Measurements from ENCODE around the gene ALG10B.
"Not testable (repeated sequence)": the region's sequence is repeated elsewhere in the genome, so short reads cannot be mapped to it uniquely, and the experiment has no call there.

Gene ALG10B, protein sequence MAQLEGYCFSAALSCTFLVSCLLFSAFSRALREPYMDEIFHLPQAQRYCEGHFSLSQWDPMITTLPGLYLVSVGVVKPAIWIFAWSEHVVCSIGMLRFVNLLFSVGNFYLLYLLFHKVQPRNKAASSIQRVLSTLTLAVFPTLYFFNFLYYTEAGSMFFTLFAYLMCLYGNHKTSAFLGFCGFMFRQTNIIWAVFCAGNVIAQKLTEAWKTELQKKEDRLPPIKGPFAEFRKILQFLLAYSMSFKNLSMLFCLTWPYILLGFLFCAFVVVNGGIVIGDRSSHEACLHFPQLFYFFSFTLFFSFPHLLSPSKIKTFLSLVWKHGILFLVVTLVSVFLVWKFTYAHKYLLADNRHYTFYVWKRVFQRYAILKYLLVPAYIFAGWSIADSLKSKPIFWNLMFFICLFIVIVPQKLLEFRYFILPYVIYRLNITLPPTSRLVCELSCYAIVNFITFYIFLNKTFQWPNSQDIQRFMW
- total RNA-seq = 8.7 to 23.9 (median 11.6) reads per million in 9 experiments

DNA sequence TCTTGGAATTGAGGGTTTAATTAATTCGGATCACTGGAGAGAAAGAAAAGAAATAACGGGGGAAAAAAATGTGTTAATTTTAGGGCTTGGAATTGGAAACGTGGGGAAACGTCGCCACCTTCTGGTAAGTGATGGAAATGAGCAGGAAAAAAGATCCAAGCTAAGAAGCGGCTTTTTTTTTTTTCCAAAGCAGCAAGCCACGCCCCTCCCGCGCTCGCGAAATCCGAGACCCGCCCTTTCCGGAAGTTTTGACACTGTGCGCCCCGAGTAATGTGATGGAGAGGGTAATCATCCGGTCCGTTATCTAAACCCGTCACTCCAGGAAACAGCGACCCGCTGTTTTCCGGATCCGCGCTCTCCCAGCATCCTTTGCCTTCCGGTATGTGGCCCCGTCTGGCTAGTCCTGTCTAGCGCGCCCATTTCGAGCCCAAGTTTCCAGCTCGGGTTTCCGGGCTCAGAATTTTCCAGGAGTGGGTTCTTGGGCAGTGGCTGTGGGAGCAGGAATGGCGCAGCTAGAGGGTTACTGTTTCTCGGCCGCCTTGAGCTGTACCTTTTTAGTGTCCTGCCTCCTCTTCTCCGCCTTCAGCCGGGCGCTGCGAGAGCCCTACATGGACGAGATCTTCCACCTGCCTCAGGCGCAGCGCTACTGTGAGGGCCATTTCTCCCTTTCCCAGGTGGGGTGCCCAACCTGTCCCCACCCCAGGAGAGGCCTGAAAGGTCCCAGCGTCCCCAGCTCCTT is at the start of gene ALG10B:
ALG10B (plus strand) TSS at position 384 of the 739 bp plus-strand sequence; CDS start at position 504, 120 bp downstream.
- Mint-ChIP-seq H3K4me3 (peak within 1 kb of the TSS; percentile 90 to 93), H3K27ac (peak within 1 kb of the TSS; percentile 99), H3K4me1 (ENCODE audit: low read depth in 2 of 2) (peaks cover 8 to 15% of the 10 kb centered on the region in 2 donors), H3K9me3 (no peaks in the 10 kb centered on the region), H3K36me3 (ENCODE audit: insufficient read depth) (peaks cover 13% of the 10 kb centered on the region), H3K27me3 (no peaks in the 10 kb centered on the region)
- DNase-seq = peak; percentile 92 to 97 (median 94)
- ATAC-seq (replicated peaks) = peak; percentile 98

DNA sequence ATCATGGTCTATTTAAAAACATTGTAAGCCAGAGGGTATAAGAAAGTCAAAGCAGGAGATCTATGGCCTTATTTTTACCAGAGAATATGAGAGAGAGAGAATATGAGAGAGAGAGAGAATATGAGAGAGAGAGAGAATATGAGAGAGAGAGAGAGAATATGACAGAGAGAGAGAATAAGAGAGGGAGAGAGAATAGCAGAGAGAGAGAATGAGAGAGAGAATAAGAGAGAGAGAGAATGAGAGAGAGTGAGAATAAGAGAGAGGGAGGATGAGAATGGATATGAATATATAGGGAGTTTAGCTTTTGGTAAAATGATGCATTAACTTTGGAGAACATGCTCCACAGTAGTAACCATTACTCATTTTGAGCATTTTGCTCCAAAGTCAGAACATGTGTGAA is 48.0 kb upstream of the ALG10B start:
- Mint-ChIP-seq H3K27me3 (no peaks in the 10 kb centered on the region), H3K4me3 (no peak overlapping the region), H3K4me1 (ENCODE audit: low read depth in 2 of 2) (no peaks in the 10 kb centered on the region), H3K27ac (no peak overlapping the region), H3K9me3 (peaks cover 0 to 2% of the 10 kb centered on the region in 2 donors), H3K36me3 (ENCODE audit: insufficient read depth) (no peaks in the 10 kb centered on the region)
- DNase-seq (no peak), ATAC-seq (replicated peaks) (no peak)

DNA sequence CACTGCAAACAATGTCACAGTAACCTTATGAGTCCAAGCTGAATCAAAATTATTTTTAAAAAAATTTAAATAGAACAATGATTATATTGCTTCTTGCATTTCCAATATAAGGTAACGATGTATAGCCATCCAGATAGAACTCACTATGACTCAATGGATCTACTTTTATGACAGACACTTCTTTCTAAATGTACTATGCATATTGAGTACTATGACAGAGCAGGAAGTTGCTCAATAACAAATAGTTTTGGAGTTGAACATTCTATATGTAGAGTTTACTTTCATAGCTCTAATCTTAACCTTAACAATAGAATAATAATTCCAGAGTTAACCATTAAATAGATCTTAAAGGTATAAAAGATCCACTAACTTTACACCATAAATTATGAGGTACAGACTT is 46.7 kb upstream of the ALG10B start:
- ATAC-seq (replicated peaks) = no peak
- Mint-ChIP-seq H3K36me3 (ENCODE audit: insufficient read depth) (no peaks in the 10 kb centered on the region), H3K4me3 (no peak overlapping the region), H3K27ac (no peak overlapping the region), H3K4me1 (ENCODE audit: low read depth in 2 of 2) (no peaks in the 10 kb centered on the region), H3K27me3 (no peaks in the 10 kb centered on the region), H3K9me3 (peaks cover 0 to 2% of the 10 kb centered on the region in 2 donors)
- DNase-seq = no peak

DNA sequence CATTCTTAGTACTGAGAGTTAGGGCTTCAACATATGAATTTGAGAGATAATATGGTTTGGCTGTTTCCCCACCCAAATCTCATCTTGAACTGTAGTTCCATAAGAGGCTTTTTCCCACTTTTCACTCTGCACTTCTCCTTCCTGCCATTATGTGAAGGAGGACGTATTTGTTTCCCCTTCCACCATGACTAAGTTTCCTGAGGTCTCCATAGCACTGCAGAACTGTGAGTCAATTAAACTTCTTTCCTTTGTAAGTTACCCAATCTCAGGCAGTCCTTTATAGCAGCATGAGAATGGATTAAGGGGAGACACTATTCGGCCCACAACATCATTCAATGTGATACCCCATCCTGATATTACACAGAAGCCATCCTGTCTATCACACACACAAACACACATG is 36.8 kb upstream of the ALG10B start:
- Mint-ChIP-seq H3K36me3 (ENCODE audit: insufficient read depth) (no peaks in the 10 kb centered on the region), H3K4me1 (ENCODE audit: low read depth in 2 of 2) (no peaks in the 10 kb centered on the region), H3K27me3 (peaks cover 0 to 7% of the 10 kb centered on the region in 2 donors), H3K9me3 (no peaks in the 10 kb centered on the region), H3K4me3 (no peak overlapping the region), H3K27ac (no peak overlapping the region)
- ATAC-seq (replicated peaks) = no peak
- DNase-seq = no peak

DNA sequence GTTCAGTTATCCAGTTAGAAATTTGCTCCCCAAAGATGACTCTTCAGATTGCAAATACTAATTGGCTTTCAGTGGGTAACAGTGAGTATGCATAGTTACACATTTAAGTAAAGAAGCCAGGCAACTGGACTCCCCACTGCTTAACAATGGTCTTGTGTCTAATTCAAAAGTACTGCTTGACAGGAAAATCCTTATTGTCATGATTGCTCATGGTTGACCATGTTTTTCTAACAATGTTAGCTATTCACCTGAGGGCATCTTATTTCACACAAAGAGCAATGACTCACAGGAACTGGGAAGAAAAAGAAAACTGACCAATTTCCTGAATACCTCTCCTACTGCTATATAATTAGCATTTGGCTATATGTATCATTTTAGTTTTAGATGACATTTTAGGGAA is 33.7 kb upstream of the ALG10B start:
- Mint-ChIP-seq H3K9me3 (no peaks in the 10 kb centered on the region), H3K27me3 (peaks cover 0 to 7% of the 10 kb centered on the region in 2 donors), H3K36me3 (ENCODE audit: insufficient read depth) (no peaks in the 10 kb centered on the region), H3K4me1 (ENCODE audit: low read depth in 2 of 2) (no peaks in the 10 kb centered on the region), H3K27ac (no peak overlapping the region), H3K4me3 (no peak overlapping the region)
- DNase-seq = no peak
- ATAC-seq (replicated peaks) = no peak

DNA sequence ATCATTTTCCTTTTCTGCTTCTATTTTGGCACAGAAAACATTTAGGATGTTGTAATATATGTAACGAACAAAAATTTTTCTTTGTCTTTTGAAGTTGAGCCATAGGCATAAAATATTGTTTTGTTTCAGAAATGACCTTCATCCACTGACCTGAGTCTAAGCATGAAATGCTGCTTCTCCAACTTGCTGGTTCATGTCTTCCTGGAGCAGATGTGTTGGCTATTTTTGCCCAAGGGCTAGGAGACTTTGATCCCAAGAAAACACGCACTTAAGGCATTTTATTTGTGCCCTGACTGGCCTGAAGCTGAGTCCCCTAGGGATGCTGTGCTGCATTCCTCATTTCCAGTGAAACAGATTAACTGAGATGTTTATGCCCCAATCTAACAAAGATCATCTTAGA is 27.2 kb upstream of the ALG10B start:
- ATAC-seq (replicated peaks) (no peak), DNase-seq (no peak)
- Mint-ChIP-seq H3K27ac (no peak overlapping the region), H3K4me1 (ENCODE audit: low read depth in 2 of 2) (no peaks in the 10 kb centered on the region), H3K27me3 (peaks cover 0 to 23% of the 10 kb centered on the region in 2 donors), H3K4me3 (no peak overlapping the region), H3K9me3 (no peaks in the 10 kb centered on the region), H3K36me3 (ENCODE audit: insufficient read depth) (no peaks in the 10 kb centered on the region)

DNA sequence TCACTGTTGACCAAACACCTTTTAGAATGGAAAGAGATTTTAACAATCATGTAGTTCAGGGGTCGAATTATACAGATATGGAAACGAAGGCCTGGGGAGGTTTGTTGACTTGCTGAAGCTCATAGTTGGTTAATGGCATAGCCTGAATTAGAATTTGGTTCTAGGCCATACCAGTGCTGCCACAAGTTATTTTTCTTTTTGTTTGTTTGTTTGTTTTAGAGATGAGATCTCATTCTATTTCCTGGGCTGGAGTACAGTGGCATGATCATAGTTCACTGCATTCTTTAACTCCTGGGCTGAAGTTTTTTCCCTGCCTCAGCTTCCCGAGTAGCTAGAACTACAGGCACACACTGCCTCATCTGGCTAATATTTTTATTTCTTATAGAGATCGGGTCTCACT is 25.4 kb upstream of the ALG10B start:
- Mint-ChIP-seq H3K27ac (no peak overlapping the region), H3K36me3 (ENCODE audit: insufficient read depth) (no peaks in the 10 kb centered on the region), H3K27me3 (peaks cover 5 to 20% of the 10 kb centered on the region in 2 donors), H3K4me3 (no peak overlapping the region), H3K9me3 (no peaks in the 10 kb centered on the region), H3K4me1 (ENCODE audit: low read depth in 2 of 2) (no peaks in the 10 kb centered on the region)
- no peak for DNase-seq
- ATAC-seq (replicated peaks) = no peak

DNA sequence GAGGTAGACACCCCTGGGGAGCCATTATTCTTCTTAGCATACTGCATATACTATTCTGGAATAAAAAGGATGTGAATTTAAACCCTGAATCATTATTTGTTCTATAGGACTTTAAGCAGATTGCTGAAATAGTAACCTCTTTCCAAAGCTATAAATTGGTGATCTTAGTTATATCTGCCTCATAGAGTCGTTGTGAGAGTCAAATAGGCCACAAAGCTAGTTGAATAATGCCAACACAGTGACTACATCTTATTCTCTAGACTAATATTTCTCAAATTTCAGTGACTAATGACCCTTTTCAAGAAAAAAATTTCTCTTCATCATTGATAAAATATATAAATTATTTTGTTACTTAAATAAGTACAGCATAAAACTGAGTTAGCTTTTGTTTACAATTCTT is 13.6 kb upstream of the ALG10B start:
- H3K36me3 Mint-ChIP-seq (ENCODE audit: insufficient read depth); H3K4me1 Mint-ChIP-seq (ENCODE audit: low read depth in 2 of 2); H3K27ac Mint-ChIP-seq; H3K27me3 Mint-ChIP-seq; DNase-seq; ATAC-seq (replicated peaks); H3K4me3 Mint-ChIP-seq; H3K9me3 Mint-ChIP-seq: not testable (repeated sequence)

DNA sequence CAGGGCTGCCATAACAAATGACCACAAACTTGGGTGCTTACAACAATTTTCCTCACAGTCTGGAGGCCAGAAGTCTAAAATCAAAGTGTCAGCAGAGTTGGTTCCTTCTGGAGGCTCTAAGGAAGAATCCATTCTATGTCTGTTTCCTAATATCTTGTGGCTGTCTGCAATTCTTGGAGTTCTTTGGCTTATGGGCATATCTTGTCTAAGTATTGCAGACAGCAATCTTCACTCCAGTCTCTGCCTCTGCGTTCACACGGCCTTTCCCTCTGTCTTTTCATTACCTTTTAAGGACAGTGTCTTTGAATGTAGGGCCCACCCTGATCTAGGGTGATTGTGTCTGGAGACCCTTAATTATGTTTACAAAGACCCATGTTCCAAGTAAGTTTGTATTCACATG is 5.4 kb downstream of the ALG10B start:
- ATAC-seq (replicated peaks); H3K27ac Mint-ChIP-seq; H3K4me1 Mint-ChIP-seq (ENCODE audit: low read depth in 2 of 2); H3K36me3 Mint-ChIP-seq (ENCODE audit: insufficient read depth); H3K9me3 Mint-ChIP-seq; H3K27me3 Mint-ChIP-seq; DNase-seq; H3K4me3 Mint-ChIP-seq: not testable (repeated sequence)

DNA sequence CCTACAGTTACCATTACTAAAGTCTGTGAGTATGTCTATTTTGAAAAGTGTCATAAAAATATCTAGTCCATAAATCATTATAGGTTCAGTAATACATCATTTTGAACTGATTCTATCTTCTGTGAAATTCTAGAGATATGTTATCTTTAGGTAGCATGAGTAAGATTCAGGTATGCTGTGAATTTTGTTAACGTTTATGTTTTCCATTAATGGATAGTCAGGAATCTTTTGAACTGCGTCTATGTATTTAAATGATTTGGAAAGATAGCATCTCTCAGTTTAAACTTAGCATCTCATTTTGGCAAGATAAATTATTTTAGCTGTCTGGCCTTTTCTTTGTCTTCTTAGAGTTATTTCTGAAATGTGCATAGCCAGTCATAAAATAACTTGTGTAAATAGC is 8.3 kb downstream of the ALG10B start:
- H3K4me1 Mint-ChIP-seq (ENCODE audit: low read depth in 2 of 2) = no peaks in the 10 kb centered on the region
- H3K36me3 Mint-ChIP-seq (ENCODE audit: insufficient read depth) = no peaks in the 10 kb centered on the region
- ATAC-seq (replicated peaks) (no peak), DNase-seq (no peak)
- no peaks in the 10 kb centered on the region for H3K9me3 Mint-ChIP-seq
- no peak overlapping the region for H3K4me3 Mint-ChIP-seq
- no peaks in the 10 kb centered on the region for H3K27me3 Mint-ChIP-seq
- no peak overlapping the region for H3K27ac Mint-ChIP-seq

DNA sequence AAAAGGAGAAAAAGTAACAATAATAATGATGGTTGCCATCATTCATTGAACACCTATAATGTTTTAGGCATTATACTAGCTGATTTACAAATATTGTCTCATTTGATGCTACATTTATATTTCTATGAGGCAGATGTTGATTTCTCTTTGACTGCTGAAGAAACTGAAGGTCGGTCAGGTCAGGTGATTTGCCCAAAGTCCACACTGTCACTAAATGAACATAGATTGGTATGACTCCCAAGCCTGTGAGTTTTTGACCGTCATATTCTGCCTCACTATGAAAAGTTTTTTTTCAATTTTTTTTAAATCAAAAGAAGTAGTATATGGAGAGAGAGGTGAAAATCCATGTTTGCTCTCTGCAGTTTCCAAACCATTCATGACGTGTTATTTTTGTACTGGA is 10.8 kb downstream of the ALG10B start:
- no peaks in the 10 kb centered on the region for H3K4me1 Mint-ChIP-seq (ENCODE audit: low read depth in 2 of 2)

DNA sequence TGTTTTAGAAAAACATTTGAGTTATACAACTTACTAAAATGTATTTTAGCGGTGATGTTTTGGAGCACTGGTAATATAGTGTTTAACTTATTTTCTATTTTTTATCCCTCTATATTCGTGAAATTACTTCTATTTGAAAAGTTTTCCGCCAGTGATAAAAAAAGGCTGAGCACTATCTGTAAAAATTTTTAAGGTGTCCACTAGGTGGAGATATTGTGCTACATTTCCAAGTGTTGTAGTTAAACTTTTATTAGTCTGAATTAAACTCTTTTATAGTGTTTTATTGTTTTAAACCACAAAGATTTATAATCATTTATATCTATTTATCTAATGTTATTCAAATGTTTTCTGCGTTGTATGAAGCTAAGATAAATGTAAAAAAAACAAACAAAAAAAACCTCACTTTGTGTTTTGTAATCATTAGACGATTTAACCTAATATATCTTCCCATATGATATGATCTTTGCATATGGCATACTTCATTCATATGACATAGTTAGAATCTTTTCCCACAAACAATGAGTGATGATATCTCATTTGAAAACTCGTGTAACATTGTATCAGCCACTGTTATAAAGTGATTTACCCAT is 11.8 kb downstream of the ALG10B start:
- no peak overlapping the region for H3K4me3 Mint-ChIP-seq
- no peak for DNase-seq
- H3K27ac Mint-ChIP-seq = no peak overlapping the region
- peak; percentile 51 for ATAC-seq (replicated peaks)
- no peaks in the 10 kb centered on the region for H3K9me3 Mint-ChIP-seq
- no peaks in the 10 kb centered on the region for H3K27me3 Mint-ChIP-seq
- H3K4me1 Mint-ChIP-seq (ENCODE audit: low read depth in 2 of 2) = no peaks in the 10 kb centered on the region
- H3K36me3 Mint-ChIP-seq (ENCODE audit: insufficient read depth) = no peaks in the 10 kb centered on the region

More for the DNA sequence above, 10.8 kb downstream of the ALG10B start:
- H3K36me3 Mint-ChIP-seq (ENCODE audit: insufficient read depth) = no peaks in the 10 kb centered on the region
- H3K27me3 Mint-ChIP-seq = no peaks in the 10 kb centered on the region
- ATAC-seq (replicated peaks) = no peak
- no peak overlapping the region for H3K4me3 Mint-ChIP-seq
- H3K27ac Mint-ChIP-seq = no peak overlapping the region
- no peaks in the 10 kb centered on the region for H3K9me3 Mint-ChIP-seq
- DNase-seq = no peak

DNA sequence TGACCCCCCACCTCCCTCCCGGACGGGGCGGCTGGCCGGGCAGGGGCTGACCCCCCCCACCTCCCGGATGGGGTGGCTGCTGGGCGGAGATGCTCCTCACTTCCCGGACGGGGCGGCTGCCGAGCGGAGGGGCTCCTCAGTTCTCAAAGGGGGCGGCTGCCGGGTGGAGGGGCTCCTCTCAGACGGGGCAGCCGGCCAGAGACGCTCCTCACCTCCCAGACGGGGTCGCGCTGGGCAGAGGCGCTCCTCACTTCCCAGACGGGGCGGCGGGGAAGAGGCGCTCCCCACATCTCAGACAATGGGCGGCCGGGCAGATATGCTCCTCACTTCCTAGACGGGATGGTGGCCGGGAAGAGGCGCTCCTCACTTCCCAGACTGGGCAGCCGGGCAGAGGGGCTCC is 13.8 kb downstream of the ALG10B start:
- H3K9me3 Mint-ChIP-seq; ATAC-seq (replicated peaks); H3K4me3 Mint-ChIP-seq; H3K4me1 Mint-ChIP-seq (ENCODE audit: low read depth in 2 of 2); H3K27me3 Mint-ChIP-seq; H3K27ac Mint-ChIP-seq; DNase-seq; H3K36me3 Mint-ChIP-seq (ENCODE audit: insufficient read depth): not testable (repeated sequence)
